ENCODE results near the gene PIP5KL1. TPM values are rescaled to one million over a fixed set of nuclear protein-coding genes. Genes with fewer than 3 reads are reported as not detected.

PIP5KL1 gene
- total RNA-seq, 1 donor from 2014 or later = 2.6 TPM

- Mint-ChIP-seq H3K36me3 (ENCODE audit: unreplicated experiment) (no peaks in the 10 kb centered on the region), H3K4me1 (ENCODE audit: unreplicated experiment) (peaks cover 37% of the 10 kb centered on the region), H3K27me3 (ENCODE audit: unreplicated experiment) (no peaks in the 10 kb centered on the region), H3K27ac (ENCODE audit: unreplicated experiment) (peak overlapping the region; percentile 41), H3K9me3 (ENCODE audit: unreplicated experiment) (no peaks in the 10 kb centered on the region), H3K4me3 (ENCODE audit: unreplicated experiment) (no peak overlapping the region)
- TF ChIP-seq CTCF (IDR thresholded peaks at IDR 0.05) = no peak
- no peak for DNase-seq (ENCODE audit: extremely low spot score, unreplicated experiment)
Measured at GRCh38 chr9:127878652-127879390, 51.8 kb downstream of the PIP5KL1 start.

GRCh38 chr9:127878001-127878651 lies 52.5 kb downstream of the PIP5KL1 start:
- H3K4me3 Mint-ChIP-seq (ENCODE audit: unreplicated experiment) = peak overlapping the region; percentile 59
- H3K9me3 Mint-ChIP-seq (ENCODE audit: unreplicated experiment) = no peaks in the 10 kb centered on the region
- no peaks in the 10 kb centered on the region for H3K27me3 Mint-ChIP-seq (ENCODE audit: unreplicated experiment)
- H3K4me1 Mint-ChIP-seq (ENCODE audit: unreplicated experiment) = peaks cover 38% of the 10 kb centered on the region
- no peak for DNase-seq (ENCODE audit: extremely low spot score, unreplicated experiment)
- H3K36me3 Mint-ChIP-seq (ENCODE audit: unreplicated experiment) = no peaks in the 10 kb centered on the region
- H3K27ac Mint-ChIP-seq (ENCODE audit: unreplicated experiment) = no peak overlapping the region
- TF ChIP-seq CTCF (IDR thresholded peaks at IDR 0.05) = no peak

- no peaks in the 10 kb centered on the region for H3K36me3 Mint-ChIP-seq (ENCODE audit: unreplicated experiment)
- H3K4me1 Mint-ChIP-seq (ENCODE audit: unreplicated experiment) = peaks cover 33% of the 10 kb centered on the region
- H3K27me3 Mint-ChIP-seq (ENCODE audit: unreplicated experiment) = no peaks in the 10 kb centered on the region
- no peaks in the 10 kb centered on the region for H3K9me3 Mint-ChIP-seq (ENCODE audit: unreplicated experiment)
- peak within 1 kb of the TSS; percentile 71 for H3K27ac Mint-ChIP-seq (ENCODE audit: unreplicated experiment)
- peak within 1 kb of the TSS; percentile 78 for H3K4me3 Mint-ChIP-seq (ENCODE audit: unreplicated experiment)
- DNase-seq (ENCODE audit: extremely low spot score, unreplicated experiment) = no peak
- TF ChIP-seq CTCF (IDR thresholded peaks at IDR 0.05) = no peak
Measured at GRCh38 chr9:127877566-127877998, 53.0 kb downstream of the PIP5KL1 start, which contains the start of gene AK1. Gene AK1, minus strand, starts transcription at chr9:127877675. Its CDS starts 3,058 bp downstream, at chr9:127874617.

GRCh38 chr9:127876764-127877562 lies 53.6 kb downstream of the PIP5KL1 start:
- H3K9me3 Mint-ChIP-seq (ENCODE audit: unreplicated experiment) = no peaks in the 10 kb centered on the region
- H3K36me3 Mint-ChIP-seq (ENCODE audit: unreplicated experiment) = no peaks in the 10 kb centered on the region
- peak overlapping the region; percentile 71 for H3K27ac Mint-ChIP-seq (ENCODE audit: unreplicated experiment)
- H3K4me1 Mint-ChIP-seq (ENCODE audit: unreplicated experiment) = peaks cover 29% of the 10 kb centered on the region
- DNase-seq (ENCODE audit: extremely low spot score, unreplicated experiment) = no peak
- no peak for TF ChIP-seq CTCF (IDR thresholded peaks at IDR 0.05)
- no peaks in the 10 kb centered on the region for H3K27me3 Mint-ChIP-seq (ENCODE audit: unreplicated experiment)
- H3K4me3 Mint-ChIP-seq (ENCODE audit: unreplicated experiment) = peak overlapping the region; percentile 78
